HG03095 (cell line): ENCODE measurements around the gene TBXA2R.
"Not testable (repeated sequence)": the region's sequence is repeated elsewhere in the genome, so short reads cannot be mapped to it uniquely, and the experiment has no call there.

ENCODE experiments used
- ATAC-seq: cut with Tn5 transposase; IDR thresholded peaks from one replicate; pipeline ENCODE4 v1.9.1; 2021; ENCODE audit warnings: moderate library complexity; ENCODE audit not compliant: unreplicated experiment

TBXA2R gene

GRCh38 chr19:3584036-3584802, 22.5 kb downstream of the TBXA2R start:
- not testable (repeated sequence) for ATAC-seq

GRCh38 chr19:3581792-3582191, 24.9 kb downstream of the TBXA2R start:
- ATAC-seq, result not testable (repeated sequence)

GRCh38 chr19:3580156-3580934, 26.3 kb downstream of the TBXA2R start:
- ATAC-seq, result no peak

GRCh38 chr19:3578390-3578789, 28.3 kb downstream of the TBXA2R start:
- ATAC-seq, result no peak

GRCh38 chr19:3577723-3578344, 28.8 kb downstream of the TBXA2R start:
- ATAC-seq, result no peak

GRCh38 chr19:3576696-3577443, 29.8 kb downstream of the TBXA2R start:
- ATAC-seq, result no peak

GRCh38 chr19:3575949-3576673, 30.6 kb downstream of the TBXA2R start:
- ATAC-seq, result no peak

- no peak for ATAC-seq
Measured at GRCh38 chr19:3575260-3575741, 31.4 kb downstream of the TBXA2R start.

GRCh38 chr19:3573858-3574637, 32.6 kb downstream of the TBXA2R start:
- ATAC-seq, result no peak

- peak; percentile 1 for ATAC-seq
Measured at GRCh38 chr19:3573162-3573857, 33.4 kb downstream of the TBXA2R start.

GRCh38 chr19:3572855-3573161, 33.9 kb downstream of the TBXA2R start, which contains the start of gene HMG20B:
Gene HMG20B, plus strand, starts transcription at chr19:3572944. Its CDS starts 366 bp downstream, at chr19:3573310.
- no peak for ATAC-seq

GRCh38 chr19:3572132-3572854, 34.4 kb downstream of the TBXA2R start:
- peak; percentile 93 for ATAC-seq

GRCh38 chr19:3570606-3571011, 36.1 kb downstream of the TBXA2R start:
- ATAC-seq, result no peak

GRCh38 chr19:3570042-3570441, 36.6 kb downstream of the TBXA2R start:
- not testable (repeated sequence) for ATAC-seq

- no peak for ATAC-seq
Measured at GRCh38 chr19:3565139-3565538, 41.5 kb downstream of the TBXA2R start.

GRCh38 chr19:3563709-3564524, 42.8 kb downstream of the TBXA2R start:
- no peak for ATAC-seq

- peak; percentile 74 for ATAC-seq
Measured at GRCh38 chr19:3557461-3558248, 49.0 kb downstream of the TBXA2R start, which contains the start of gene MFSD12. Gene MFSD12, minus strand, starts transcription at chr19:3557586. Its CDS starts 183 bp downstream, at chr19:3557403.
